SK-N-SH (cell line): Measurements from ENCODE around the gene SDF2L1. TPM values are rescaled to one million over a fixed set of nuclear protein-coding genes. Genes with fewer than 3 reads are reported as not detected.

Experiments used
- CTCF ChIA-PET: fragments of 300-600, 350-600 bp; formaldehyde crosslinking; extraction: SDS; loops from one replicate; lab custom pipeline; 2021; lab: Yijun Ruan, JAX
- POLR2A ChIA-PET: fragments of 350-600 bp; sonication (Branson Sonifier 250); formaldehyde crosslinking; extraction: SDS; loops from one replicate; lab custom pipeline; 2020; ENCODE audit warnings: antibody characterized with exemption, inconsistent platforms; lab: Yijun Ruan, JAX
- DNase-seq: peaks from one replicate; pipeline ENCODE4 v3.0.0; 2012
- H2AFZ ChIP-seq: fragments of 200-600 bp; sonication (generic); 2 replicates; pipeline ENCODE4 v1.8.1; 2016; ENCODE audit warnings: antibody characterized with exemption, mild to moderate bottlenecking, low read depth
- H3F3A ChIP-seq: fragments of 200-600 bp; sonication (generic); replicated peaks from 2 replicates; pipeline ENCODE3; 2016; ENCODE audit warnings: antibody characterized with exemption, mild to moderate bottlenecking; ENCODE audit not compliant: insufficient read depth
- H3K27ac ChIP-seq, 2 experiments: fragments of 200-500 bp in 1 of 2; fragments of 200-600 bp in 1 of 2; sonication (Bioruptor generic) in 1 of 2; sonication (generic), shearing (Covaris generic) in 1 of 2; 2 replicates each; pipeline versions ENCODE4 v1.5.1 to v1.6.1; 2014 to 2016; ENCODE audit warnings: low read depth in 2 of 2, inconsistent platforms in 1 of 2, low read length in 1 of 2, mild to moderate bottlenecking in 1 of 2, mixed read lengths in 1 of 2
- H3K27me3 ChIP-seq: fragments of 200-600 bp; sonication (generic), shearing (Covaris generic); 2 replicates; pipeline ENCODE4 v1.6.1; 2016; ENCODE audit warnings: mixed run types; ENCODE audit not compliant: insufficient read depth
- H3K36me3 ChIP-seq, 2 experiments: fragments of 200-500 bp in 1 of 2; fragments of 200-600 bp in 1 of 2; sonication (Bioruptor generic) in 1 of 2; sonication (generic) in 1 of 2; replicated peaks in 1 of 2; 2 replicates each; pipeline versions ENCODE3 to v1.5.1; 2014 to 2016; ENCODE audit warnings: low read length in 1 of 2, mild to moderate bottlenecking in 1 of 2; ENCODE audit not compliant: insufficient read depth in 2 of 2, control insufficient read depth in 1 of 2
- H3K4me1 ChIP-seq, 2 experiments: fragments of 200-500 bp in 1 of 2; fragments of 200-600 bp in 1 of 2; sonication (Bioruptor generic) in 1 of 2; sonication (generic), shearing (Covaris generic) in 1 of 2; 2 replicates each; pipeline versions ENCODE4 v1.5.1 to v1.6.1; 2014 to 2016; ENCODE audit warnings: low read depth in 1 of 2, low read length in 1 of 2, mixed run types in 1 of 2; ENCODE audit not compliant: insufficient read depth in 2 of 2, control insufficient read depth in 1 of 2
- H3K4me2 ChIP-seq: fragments of 200-600 bp; sonication (generic), shearing (Covaris generic); 2 replicates; pipeline ENCODE4 v1.6.1; 2017; ENCODE audit warnings: mixed run types
- H3K4me3 ChIP-seq, 2 experiments: fragments of 200-500 bp in 1 of 2; fragments of 200-600 bp in 1 of 2; sonication (Bioruptor generic) in 1 of 2; sonication (generic), shearing (Covaris generic) in 1 of 2; 2 replicates each; pipeline versions ENCODE4 v1.5.1 to v1.8.1; 2014 to 2016; ENCODE audit warnings: low read depth in 2 of 2, inconsistent platforms in 1 of 2, low read length in 1 of 2, mild to moderate bottlenecking in 1 of 2, mixed read lengths in 1 of 2, moderate library complexity in 1 of 2
- H3K79me2 ChIP-seq: fragments of 200-600 bp; sonication (generic); 2 replicates; pipeline ENCODE4 v1.8.1; 2017; ENCODE audit warnings: mild to moderate bottlenecking; ENCODE audit not compliant: insufficient read depth
- H3K9ac ChIP-seq: fragments of 200-600 bp; sonication (generic); 2 replicates; pipeline ENCODE4 v1.6.1; 2017; ENCODE audit warnings: mixed run types
- H3K9me2 ChIP-seq: fragments of 200-600 bp; sonication (generic); 2 replicates; pipeline ENCODE4 v1.6.1; 2017; ENCODE audit warnings: mixed run types
- H3K9me3 ChIP-seq: fragments of 200-600 bp; sonication (generic); 2 replicates; pipeline ENCODE4 v1.6.1; 2017; ENCODE audit warnings: mixed run types, mild to moderate bottlenecking, moderate library complexity
- H4K20me1 ChIP-seq: fragments of 200-600 bp; sonication (generic); 2 replicates; pipeline ENCODE4 v1.6.1; 2017; ENCODE audit warnings: mild to moderate bottlenecking, mixed run types; ENCODE audit not compliant: insufficient read depth
- CHD2 ChIP-seq: fragments of 150-350 bp; IDR thresholded peaks from 2 replicates; pipeline ENCODE4 v1.6.1; 2018; ENCODE audit warnings: low read length; ENCODE audit not compliant: partially characterized antibody
- CTCF ChIP-seq: fragments of 200-600 bp; sonication (generic); IDR thresholded peaks from 2 replicates; pipeline ENCODE4 v1.6.1; 2017; ENCODE audit warnings: antibody characterized with exemption, mild to moderate bottlenecking, moderate library complexity
- ELF1 ChIP-seq: IDR thresholded peaks from 2 replicates; pipeline ENCODE4 v1.4.0; 2012
- EP300 ChIP-seq, 2 experiments: IDR thresholded peaks; 2 replicates each; pipeline versions ENCODE4 v1.4.0 to v1.6.1; 2012; ENCODE audit warnings: borderline replicate concordance in 1 of 2, low read depth in 1 of 2, low read length in 1 of 2
- FOSL2 ChIP-seq: IDR thresholded peaks from 2 replicates; pipeline ENCODE4 v1.4.0; 2012; ENCODE audit warnings: low read depth, mild to moderate bottlenecking, moderate library complexity, borderline replicate concordance
- GATA2 ChIP-seq: sonication (generic); formaldehyde crosslinking; IDR thresholded peaks from 2 replicates; pipeline ENCODE4 v1.5.0; 2020; ENCODE audit warnings: mild to moderate bottlenecking, missing genetic modification reagents
- MAX ChIP-seq: IDR thresholded peaks from 2 replicates; pipeline ENCODE4 v1.4.0; 2012; ENCODE audit warnings: low read depth
- RCOR1 ChIP-seq: fragments of 150-350 bp; IDR thresholded peaks from 2 replicates; pipeline ENCODE4 v1.6.1; 2017; ENCODE audit warnings: antibody characterized with exemption, low read length
- RXRA ChIP-seq: IDR thresholded peaks from 2 replicates; pipeline ENCODE4 v1.4.0; 2012; ENCODE audit warnings: low read depth, mild to moderate bottlenecking, borderline replicate concordance
- TAF1 ChIP-seq: IDR thresholded peaks from 2 replicates; pipeline ENCODE4 v1.6.1; 2012; ENCODE audit warnings: low read depth, mild to moderate bottlenecking, low read length, moderate library complexity, borderline replicate concordance
- USF2 ChIP-seq: fragments of 150-350 bp; IDR thresholded peaks from 2 replicates; pipeline ENCODE4 v1.6.1; 2017; ENCODE audit warnings: antibody characterized with exemption, low read length, low read depth, borderline replicate concordance
- YY1 ChIP-seq: IDR thresholded peaks from 2 replicates; pipeline ENCODE4 v1.4.0; 2012; ENCODE audit warnings: low read depth, mild to moderate bottlenecking
- WGBS: methylation state at CpG from one replicate; pipeline ENCODE4 v1.1.6; 2017; ENCODE audit warnings: low lambda C conversion rate; 5-methylcytosine and 5-hydroxymethylcytosine counted together
- polyA plus RNA-seq, 3 experiments: library from polyadenylated mRNA; depleted of rRNA; stranded (reverse); fragments of >200 nt; gene quantifications; 2 replicates each; pipeline ENCODE4 v1.2.3, GENCODE V29; 2012

SDF2L1 gene
- polyA plus RNA-seq, 1 of the 3 experiments (the other 2 are of a cell fraction), result 60.9 TPM

- Histone ChIP-seq H3K4me1 (peaks cover 5 to 17% of the 10 kb centered on the region in 2 experiments; a peak in 2 of 4 replicates), H3K9ac (no peak overlapping the region), H4K20me1 (no peaks in the 10 kb centered on the region), H3K4me2 (no peak overlapping the region), H2AFZ (no peak overlapping the region), H3K36me3 (peaks cover 0 to 2% of the 10 kb centered on the region in 2 experiments), H3K4me3 (no peak overlapping the region), H3F3A (peaks cover 18% of the 10 kb centered on the region), H3K79me2 (0 out of 2 replicates have a peak, but pooled peaks cover 3% of the 10 kb centered on the region), H3K9me3 (no peaks in the 10 kb centered on the region), H3K27me3 (no peaks in the 10 kb centered on the region), H3K27ac (no peak overlapping the region), H3K9me2 (no peaks in the 10 kb centered on the region)
- ChIA-PET POLR2A (no interaction called here), CTCF (interaction anchor here (8.3 kb wide), 1 partner anchor 12 kb away, joined by 145 read pairs; the partner anchor contains the start of genes CCDC116 and YDJC)
- WGBS, result 72% methylated on average over 3 of the region's 4 CpGs
- DNase-seq, result no peak
- no peak for TF ChIP-seq RCOR1
- TF ChIP-seq CTCF, result no peak
- TF ChIP-seq YY1, result no peak
- no peak for TF ChIP-seq RXRA
- TF ChIP-seq ELF1, result no peak
- TF ChIP-seq GATA2 (CRISPR knock-in tag), result no peak
- no peak for TF ChIP-seq EP300 (IDR thresholded peaks at IDR 0.05; ENCODE audit: borderline replicate concordance in 1 of 2, low read depth in 1 of 2, low read length in 1 of 2)
- no peak for TF ChIP-seq MAX
- TF ChIP-seq USF2, result no peak
- TF ChIP-seq CHD2, result no peak
These were observed 2.7 kb upstream of the SDF2L1 start for GRCh38 chr22:21639359-21639758.

- Histone ChIP-seq H3K79me2 (0 out of 2 replicates have a peak, but pooled peaks cover 3% of the 10 kb centered on the region), H3F3A (peaks cover 18% of the 10 kb centered on the region), H2AFZ (0 out of 2 replicates have a peak overlapping the region, but pooled peaks have one; percentile 96), H3K27ac (no peak overlapping the region), H3K27me3 (no peaks in the 10 kb centered on the region), H4K20me1 (no peaks in the 10 kb centered on the region), H3K9me3 (no peaks in the 10 kb centered on the region), H3K36me3 (peaks cover 0 to 2% of the 10 kb centered on the region in 2 experiments), H3K9ac (no peak overlapping the region), H3K4me2 (0 out of 2 replicates have a peak overlapping the region, but pooled peaks have one; percentile 97), H3K9me2 (no peaks in the 10 kb centered on the region), H3K4me3 (no peak overlapping the region), H3K4me1 (peaks cover 5 to 17% of the 10 kb centered on the region in 2 experiments; a peak in 2 of 4 replicates)
- TF ChIP-seq RXRA (no peak), FOSL2 (no peak), CHD2 (no peak), TAF1 (no peak)
- WGBS, result 77% methylated on average over 5 of the region's 5 CpGs
- POLR2A ChIA-PET, result interaction anchor here (1.2 to 2.9 kb wide), 4 partner anchors 9 to 25 kb away, joined by 4 to 20 read pairs (median 10); partner anchors contain the start of genes CCDC116, PPIL2 and YDJC
- CTCF ChIA-PET, result interaction anchor here (1.0 to 8.3 kb wide), 4 partner anchors 14 to 57 kb away, joined by 3 to 145 read pairs (median 3); partner anchors contain the start of genes CCDC116 and YDJC
- no peak for DNase-seq
These were observed 1.3 kb upstream of the SDF2L1 start for GRCh38 chr22:21640810-21641209.
